T47D (cell line): ENCODE measurements around the gene BCL2L13.
"Not testable (repeated sequence)": the region's sequence is repeated elsewhere in the genome, so short reads cannot be mapped to it uniquely, and the experiment has no call there.

ENCODE experiments used
- DNase-seq, 2 experiments: peaks; one replicate each; pipeline versions ENCODE4 v3.0.0 to v3.0.0-alpha.2; 2011 to 2012; ENCODE audit warnings: low read depth in 1 of 2, low spot score in 1 of 2
- JUND ChIP-seq: IDR thresholded peaks from 2 replicates; pipeline ENCODE4 v1.6.1; 2012; ENCODE audit warnings: low read depth
- in situ Hi-C: cut with HindIII; loops from 2 replicates; pipeline ENCODE4 v1.10.0; 2016; ENCODE audit warnings: low sequenced_read_pairs, low pct_unique_long_range_greater_than_20kb

The BCL2L13 gene

DNA sequence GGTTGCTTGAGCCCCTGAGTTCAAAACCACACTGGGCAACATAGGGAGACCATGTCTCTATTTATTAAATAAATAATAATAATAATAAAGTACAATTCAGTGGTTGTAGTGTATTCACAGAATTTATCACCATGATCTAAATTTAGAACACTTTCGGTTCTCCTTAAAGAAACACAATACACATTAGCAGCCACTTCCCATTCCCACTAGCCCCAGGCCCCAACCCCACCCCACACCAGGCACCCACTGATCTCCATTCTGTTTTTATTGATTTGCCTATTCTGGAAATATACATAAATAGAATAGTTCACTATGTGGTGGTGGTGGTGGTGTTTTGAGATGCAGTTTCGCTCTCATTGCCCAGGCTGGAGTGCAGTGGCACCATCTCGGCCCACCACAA, 45.7 kb downstream of the BCL2L13 start:
- no peak for TF ChIP-seq JUND
- DNase-seq: no peak
- in situ Hi-C loops: no loop called here

- TF ChIP-seq JUND: no peak
- in situ Hi-C loops: no loop called here
- no peak for DNase-seq
These were observed 54.3 kb downstream of the BCL2L13 start for GRCh38 chr22:17692841-17693240.

- no peak for TF ChIP-seq JUND
- in situ Hi-C loops: no loop called here
- DNase-seq: no peak
These were observed 55.6 kb downstream of the BCL2L13 start for GRCh38 chr22:17694193-17694592.

- no peak for DNase-seq
- TF ChIP-seq JUND: no peak
- in situ Hi-C loops: no loop called here
These were observed 56.2 kb downstream of the BCL2L13 start for GRCh38 chr22:17694752-17695151.

- DNase-seq: no peak
- in situ Hi-C loops: no loop called here
- no peak for TF ChIP-seq JUND
These were observed 57.4 kb downstream of the BCL2L13 start for GRCh38 chr22:17695986-17696385.

DNA sequence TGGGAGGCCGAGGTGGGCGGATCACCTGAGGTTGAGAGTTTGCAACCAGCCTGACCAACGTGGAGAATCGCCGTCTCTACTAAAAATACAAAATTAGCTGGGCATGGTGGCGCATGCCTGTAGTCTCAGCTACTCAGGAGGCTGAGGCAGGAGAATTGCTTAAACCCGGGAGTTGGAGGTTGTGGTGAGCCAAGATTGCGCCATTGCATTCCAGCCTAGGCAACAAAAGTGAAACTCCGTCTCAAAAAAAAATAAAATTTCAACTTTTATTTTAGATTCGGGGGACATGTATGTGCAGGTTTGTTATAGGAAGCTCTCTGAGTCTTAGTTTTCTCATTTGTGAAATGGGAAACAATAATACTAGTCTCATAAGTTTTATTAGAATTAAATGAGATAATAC, 58.6 kb downstream of the BCL2L13 start:
- in situ Hi-C loops, DNase-seq: not testable (repeated sequence)

DNA sequence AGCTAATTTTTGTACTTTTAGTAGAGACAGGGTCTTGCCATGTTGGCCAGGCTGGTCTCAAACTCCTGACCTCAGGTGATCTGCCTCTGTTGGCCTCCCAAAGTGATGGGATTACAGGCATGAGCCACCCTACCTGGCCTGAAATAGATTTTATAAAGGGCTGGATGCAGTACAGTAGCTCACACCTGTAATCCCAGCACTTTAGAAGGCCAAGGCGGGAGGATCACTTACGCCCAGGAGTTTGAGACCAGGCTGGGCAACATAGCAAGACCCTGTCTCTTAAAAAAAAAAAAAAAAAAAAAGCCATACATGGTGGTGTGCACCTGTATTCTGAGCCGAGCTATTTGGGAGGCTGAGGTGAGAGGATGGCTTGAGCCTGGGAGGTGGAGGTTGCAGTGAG, 59.7 kb downstream of the BCL2L13 start:
- in situ Hi-C loops: not testable (repeated sequence)

DNA sequence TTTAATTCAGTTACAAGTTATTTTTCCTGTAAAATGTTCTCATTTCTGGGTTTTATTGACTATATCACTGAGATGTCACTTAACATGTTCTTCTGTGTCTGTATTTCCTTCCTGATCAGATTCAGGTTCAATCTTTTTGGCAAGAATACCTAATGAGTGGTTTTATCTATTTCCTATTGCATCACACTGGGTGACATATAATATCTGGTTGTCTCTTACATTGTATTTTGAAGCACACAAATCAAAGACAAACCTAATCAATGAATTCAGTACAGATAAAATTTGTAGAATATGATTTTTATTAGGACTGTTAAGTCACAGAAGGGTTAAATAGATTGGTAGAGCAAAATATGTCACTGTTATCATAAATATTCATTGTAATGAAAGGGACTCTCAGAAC, 60.4 kb downstream of the BCL2L13 start:
- DNase-seq: no peak
- no peak for TF ChIP-seq JUND
- in situ Hi-C loops: no loop called here

More for the DNA sequence above, 59.7 kb downstream of the BCL2L13 start:
- DNase-seq: not testable (repeated sequence)

GRCh38 chr22:17699696-17700340, 61.3 kb downstream of the BCL2L13 start:
- in situ Hi-C loops: no loop called here

GRCh38 chr22:17700778-17701177, 62.2 kb downstream of the BCL2L13 start:
- no peak for DNase-seq
- no peak for TF ChIP-seq JUND
- in situ Hi-C loops: no loop called here

More at GRCh38 chr22:17699696-17700340, 61.3 kb downstream of the BCL2L13 start:
- DNase-seq: no peak
- TF ChIP-seq JUND: no peak

- no peak for TF ChIP-seq JUND
- in situ Hi-C loops: no loop called here
- DNase-seq: no peak
These were observed 65.3 kb downstream of the BCL2L13 start for GRCh38 chr22:17703811-17704210.

GRCh38 chr22:17705546-17705945, 67.0 kb downstream of the BCL2L13 start:
- DNase-seq: no peak
- in situ Hi-C loops: no loop called here
- no peak for TF ChIP-seq JUND

- peak; percentile 26 to 73 for DNase-seq
- in situ Hi-C loops: no loop called here
- no peak for TF ChIP-seq JUND
These were observed 67.7 kb downstream of the BCL2L13 start for GRCh38 chr22:17705951-17706900.
